Kidney capillary endothelial cell (primary cell): ENCODE measurements around the gene ITGB3.
A peak's percentile ranks its signal among the peaks of the same experiment; 100 is the strongest.

Experiments
- DNase-seq: peaks from one replicate; pipeline ENCODE4 v3.0.0-alpha.2; 2018; ENCODE audit warnings: low spot score

The ITGB3 gene

GRCh38 chr17:47299239-47299910 lies 45.7 kb downstream of the ITGB3 start:
- DNase-seq = no peak

GRCh38 chr17:47300718-47301117 lies 47.1 kb downstream of the ITGB3 start:
- DNase-seq = no peak

GRCh38 chr17:47301161-47301560 lies 47.5 kb downstream of the ITGB3 start:
- no peak for DNase-seq

GRCh38 chr17:47301831-47302230 lies 48.2 kb downstream of the ITGB3 start:
- no peak for DNase-seq

- no peak for DNase-seq
Observed at GRCh38 chr17:47304186-47304585, 50.6 kb downstream of the ITGB3 start.

GRCh38 chr17:47305302-47305923 lies 51.8 kb downstream of the ITGB3 start:
- peak; percentile 63 for DNase-seq

- no peak for DNase-seq
Observed at GRCh38 chr17:47310186-47310733, 56.6 kb downstream of the ITGB3 start.

- DNase-seq = no peak
Observed at GRCh38 chr17:47311420-47311819, 57.8 kb downstream of the ITGB3 start.

- DNase-seq = peak; percentile 77
Observed at GRCh38 chr17:47315451-47316266, 62.0 kb downstream of the ITGB3 start.

GRCh38 chr17:47316311-47316710 lies 62.7 kb downstream of the ITGB3 start:
- no peak for DNase-seq

- no peak for DNase-seq
Observed at GRCh38 chr17:47317119-47317518, 63.5 kb downstream of the ITGB3 start.

- no peak for DNase-seq
Observed at GRCh38 chr17:47318197-47318918, 64.7 kb downstream of the ITGB3 start.

- DNase-seq = no peak
Observed at GRCh38 chr17:47320879-47321502, 67.4 kb downstream of the ITGB3 start.

- DNase-seq = peak; percentile 83
Observed at GRCh38 chr17:47323382-47324223, 70.0 kb downstream of the ITGB3 start, which contains the start of gene EFCAB13. EFCAB13 (plus strand) TSS chr17:47323955; CDS start chr17:47328354, 4,399 bp downstream.

- DNase-seq = no peak
Observed at GRCh38 chr17:47324224-47325020, 70.8 kb downstream of the ITGB3 start.

GRCh38 chr17:47325176-47325575 lies 71.5 kb downstream of the ITGB3 start:
- DNase-seq = no peak

- DNase-seq = no peak
Observed at GRCh38 chr17:47330548-47330947, 76.9 kb downstream of the ITGB3 start.

- no peak for DNase-seq
Observed at GRCh38 chr17:47332287-47332686, 78.7 kb downstream of the ITGB3 start.

- DNase-seq = no peak
Observed at GRCh38 chr17:47335101-47335936, 81.7 kb downstream of the ITGB3 start.
